ENCODE measurements around the gene CNOT6.

The CNOT6 gene

DNA sequence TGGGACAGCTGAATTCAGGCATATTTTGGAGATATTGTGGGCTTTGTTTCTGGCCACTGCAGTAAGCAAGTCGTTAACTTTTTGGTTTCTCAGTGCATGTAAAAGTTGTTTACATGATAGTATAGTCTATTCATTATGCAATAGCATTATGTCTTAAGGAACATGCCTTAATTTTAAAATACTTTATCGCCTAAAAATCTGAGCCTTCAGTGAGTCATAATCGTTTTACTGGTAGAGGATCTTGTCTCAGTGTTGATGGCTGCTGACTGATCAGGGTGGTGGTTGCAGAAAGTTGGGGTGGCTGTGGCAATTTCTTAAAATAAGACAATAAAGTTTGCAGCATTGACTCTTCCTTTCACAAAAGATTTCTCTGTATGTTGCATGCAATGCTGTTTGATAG is 92.0 kb downstream of the CNOT6 start:
- DNase-seq = no peak

DNA sequence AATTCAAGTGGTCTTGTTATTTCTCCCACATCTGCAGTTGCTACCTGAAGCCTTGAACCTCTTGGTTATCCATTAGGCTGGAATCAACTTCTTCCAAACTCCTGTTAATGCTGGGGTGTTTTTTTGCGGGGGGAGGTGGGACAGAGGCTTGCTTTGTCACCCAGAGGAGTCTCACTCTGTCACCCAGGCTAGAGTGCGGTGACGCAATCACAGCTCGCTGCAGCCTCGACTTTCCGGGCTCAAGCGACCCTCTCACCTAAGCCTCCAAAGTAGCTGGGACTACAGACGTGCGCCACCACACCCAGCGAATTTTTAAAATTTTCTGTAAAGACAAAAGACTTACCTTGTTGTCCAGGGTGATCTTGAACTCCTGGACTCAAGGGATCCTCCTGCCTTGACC is 92.7 kb downstream of the CNOT6 start:
- no peak for DNase-seq

DNA sequence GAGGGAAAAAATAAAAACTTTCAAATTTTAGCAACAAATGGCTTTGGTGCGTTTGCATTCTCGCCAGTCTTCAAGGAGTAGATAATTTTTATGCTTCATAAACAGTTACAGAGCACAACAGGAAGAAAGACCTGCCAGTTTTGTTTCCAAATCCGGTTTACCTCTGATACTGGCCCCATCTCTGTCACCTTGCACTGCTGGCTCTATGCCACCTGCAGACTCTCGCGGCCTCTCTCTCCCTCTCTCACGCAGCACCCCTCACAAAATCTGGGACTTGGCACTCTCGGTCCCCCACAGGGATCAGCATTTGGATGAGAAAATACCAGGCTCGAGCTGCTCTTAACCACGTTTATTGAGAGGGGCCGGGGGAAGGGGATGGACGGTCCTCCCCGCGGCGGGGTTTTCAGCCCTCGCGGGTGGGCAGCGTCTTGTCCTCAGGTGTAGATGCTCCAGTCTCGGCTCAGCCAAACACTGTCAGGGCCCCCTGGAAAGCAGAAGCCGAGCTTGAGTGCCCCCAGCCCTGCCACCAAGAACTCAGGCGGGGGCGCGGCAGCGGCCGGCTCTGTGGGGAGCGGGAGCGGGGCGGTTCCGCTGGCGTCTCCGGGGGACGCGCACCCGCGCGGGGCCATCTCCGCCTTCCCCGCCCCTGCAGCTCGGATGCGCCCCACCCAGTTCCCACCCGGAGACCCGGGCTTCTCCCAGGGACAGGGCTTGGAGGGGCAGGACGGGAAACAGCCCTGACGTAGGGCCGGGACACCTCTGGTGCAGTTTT is 95.8 kb downstream of the CNOT6 start:
- no peak for DNase-seq

DNA sequence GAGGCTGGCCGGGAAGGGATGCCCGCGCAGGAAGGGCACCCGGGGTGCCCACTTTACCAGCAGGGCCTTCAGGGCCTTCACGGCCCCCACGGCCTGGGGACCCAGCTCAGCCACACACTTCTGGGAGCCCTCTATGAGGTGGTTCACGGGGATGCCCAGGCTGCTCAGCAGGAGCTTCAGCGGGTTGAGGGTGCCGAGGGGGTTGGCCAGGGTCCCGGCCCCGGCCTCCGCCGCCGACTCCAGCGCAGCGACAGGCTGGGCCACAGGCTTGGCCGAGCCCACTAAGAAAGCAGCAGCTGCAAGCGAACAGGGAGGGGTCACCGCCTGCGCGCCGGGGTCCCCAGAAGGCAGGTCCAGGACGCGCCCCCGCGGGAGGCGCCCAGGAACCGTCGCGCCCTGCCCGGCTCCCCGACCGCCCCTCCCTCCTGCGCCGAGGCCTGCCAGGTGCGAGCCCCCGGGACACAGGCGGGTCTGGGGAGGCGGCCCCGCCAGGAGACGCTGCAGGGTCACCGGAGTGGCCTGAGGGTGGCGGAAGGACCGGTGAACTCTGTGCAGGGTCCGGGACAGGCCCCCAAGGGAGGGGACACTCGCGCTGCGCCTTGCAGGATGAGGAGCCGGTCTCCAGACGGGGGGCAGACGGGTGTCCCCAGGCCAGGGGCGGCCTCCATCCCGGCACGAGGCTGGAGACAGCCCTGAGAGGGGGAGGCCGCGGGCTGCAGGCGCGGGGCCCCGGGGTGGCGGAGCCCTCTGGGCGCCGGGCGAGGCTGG is 96.5 kb downstream of the CNOT6 start:
- DNase-seq = no peak

DNA sequence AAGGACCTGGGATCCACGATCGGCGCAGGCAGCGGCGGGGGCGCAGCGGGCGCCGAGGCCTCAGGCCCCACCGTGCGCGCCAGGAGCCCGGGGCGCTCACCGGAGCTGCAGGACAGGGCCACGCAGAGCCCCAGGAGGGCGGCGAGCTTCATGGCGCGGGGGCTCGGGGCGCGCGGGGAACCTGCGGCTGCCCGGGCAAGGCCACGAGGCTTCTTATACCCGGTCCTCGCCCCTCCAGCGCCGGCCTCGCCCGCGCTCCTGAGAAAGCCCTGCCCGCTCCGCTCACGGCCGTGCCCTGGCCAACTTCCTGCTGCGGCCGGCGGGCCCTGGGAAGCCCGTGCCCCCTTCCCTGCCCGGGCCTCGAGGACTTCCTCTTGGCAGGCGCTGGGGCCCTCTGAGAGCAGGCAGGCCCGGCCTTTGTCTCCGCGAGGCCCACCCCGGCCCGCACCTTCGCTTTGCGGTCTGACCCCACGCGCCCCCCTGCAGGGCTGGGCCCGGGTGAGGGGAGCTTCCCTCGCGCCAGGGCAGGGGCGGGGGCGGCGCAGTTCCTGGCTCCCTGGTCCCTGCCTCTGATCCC is 97.2 kb downstream of the CNOT6 start, which contains the start of gene SCGB3A1:
Gene SCGB3A1, minus strand, starts transcription at position 189 of the 577 bp plus-strand sequence. Its CDS starts 37 bp downstream, at position 152.
- no peak for DNase-seq

DNA sequence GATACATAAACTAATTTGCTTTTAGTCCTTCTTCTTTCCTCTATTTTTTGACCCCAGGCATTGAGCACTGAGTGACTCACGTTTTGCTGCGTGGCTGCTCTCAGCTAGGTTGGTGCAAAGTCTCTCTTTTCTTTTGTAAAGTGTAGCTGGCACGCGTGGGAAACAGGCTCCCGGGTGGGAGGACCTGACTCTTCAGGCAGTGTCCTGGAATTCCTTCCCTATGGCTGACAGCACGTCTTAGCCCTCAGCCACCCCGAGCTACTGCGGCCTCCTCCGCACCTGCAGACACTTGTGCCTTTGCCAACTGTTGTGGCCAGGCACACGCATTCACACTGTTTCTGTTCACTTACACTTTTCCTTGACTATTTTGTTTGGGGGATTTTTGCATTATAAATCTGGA is 98.0 kb downstream of the CNOT6 start:
- no peak for DNase-seq

DNA sequence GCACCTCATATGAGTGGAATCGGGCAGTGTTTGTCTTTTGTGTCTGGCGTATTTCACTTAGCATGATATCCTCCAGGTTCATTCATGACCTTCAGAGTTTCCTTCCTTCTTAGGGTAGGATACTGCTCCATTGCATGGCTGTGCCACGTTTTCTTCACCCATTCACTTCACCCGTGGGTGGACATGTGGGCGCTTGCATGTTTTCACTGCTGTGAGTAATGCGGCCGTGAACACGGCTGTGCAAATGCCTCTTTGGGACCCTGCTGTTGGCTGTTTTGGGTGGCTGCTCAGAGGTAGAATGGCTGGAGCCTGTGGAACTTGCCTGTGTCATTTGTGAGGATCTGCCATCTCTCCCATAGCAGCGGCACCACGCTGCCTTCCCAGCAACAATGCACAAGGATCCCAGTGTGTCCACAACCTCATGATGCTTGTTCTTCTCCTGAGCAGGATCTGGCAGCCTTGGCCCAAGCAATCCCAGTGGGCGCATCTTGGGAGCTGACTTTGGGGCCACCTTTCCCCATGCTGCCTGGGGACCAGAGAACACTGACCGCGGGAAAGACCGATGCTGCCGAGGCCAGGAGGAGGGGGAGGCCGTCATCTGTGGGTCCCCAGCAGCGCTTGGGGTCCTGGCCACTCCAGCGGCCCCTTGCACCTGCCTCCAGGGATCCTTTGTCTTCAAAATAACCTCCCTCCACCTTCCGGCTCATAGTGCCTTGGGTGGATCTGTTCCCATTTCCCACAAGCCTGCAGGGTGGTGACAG is 99.4 kb downstream of the CNOT6 start:
- DNase-seq = no peak

DNA sequence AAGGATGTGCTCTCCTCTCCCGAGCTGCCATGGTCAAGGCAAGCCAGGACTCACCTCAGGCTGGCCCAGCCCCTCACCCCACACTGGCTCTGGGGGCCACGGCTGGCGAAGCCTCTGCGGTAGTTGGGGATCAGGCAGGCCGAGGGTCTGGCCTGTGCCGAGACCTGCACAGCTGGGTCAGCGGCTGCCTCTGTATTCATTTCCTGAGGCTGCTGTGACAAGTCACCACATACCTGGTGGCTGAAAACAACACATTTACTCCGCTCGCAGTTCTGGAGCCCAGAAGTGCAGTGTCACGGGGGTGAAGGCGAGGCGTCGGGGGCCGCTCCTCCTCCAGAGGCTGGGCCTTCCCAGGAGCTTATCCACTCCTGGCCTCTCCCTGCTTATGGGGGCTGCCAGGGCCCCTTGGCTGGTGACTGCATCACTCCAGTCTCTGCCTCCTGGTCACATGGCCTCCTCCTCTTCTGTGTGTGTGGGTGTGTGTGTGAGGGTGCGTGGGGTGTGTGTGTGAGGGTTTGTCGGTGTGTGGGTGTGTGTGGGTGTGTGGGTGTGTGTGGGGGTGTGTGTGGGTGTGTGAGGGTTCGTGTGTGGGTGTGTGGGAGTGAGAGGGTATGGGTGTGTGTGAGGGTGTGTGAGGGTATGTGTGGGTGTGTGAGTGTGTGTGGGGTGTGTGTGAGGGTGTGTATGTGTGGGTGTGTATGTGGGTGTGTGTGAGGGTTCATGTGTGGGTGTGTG is 100.3 kb downstream of the CNOT6 start:
- DNase-seq = no peak

DNA sequence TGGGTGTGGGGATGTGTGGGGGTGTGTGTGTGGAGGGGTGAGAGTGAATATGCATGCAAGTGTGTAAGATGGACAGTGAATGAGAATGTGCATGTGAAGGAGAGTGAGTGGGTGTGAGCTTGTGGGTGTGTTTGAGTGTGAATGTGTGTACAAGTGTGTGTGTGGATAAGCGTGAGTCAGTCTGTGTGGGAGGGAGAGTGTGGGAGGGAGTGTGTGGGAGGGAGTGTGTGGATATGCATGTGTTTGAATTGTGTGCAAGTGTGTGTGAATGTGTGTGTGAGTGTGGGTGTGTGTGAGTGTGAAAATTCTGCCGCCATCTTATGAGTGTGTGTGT is 100.8 kb downstream of the CNOT6 start:
- DNase-seq = no peak

DNA sequence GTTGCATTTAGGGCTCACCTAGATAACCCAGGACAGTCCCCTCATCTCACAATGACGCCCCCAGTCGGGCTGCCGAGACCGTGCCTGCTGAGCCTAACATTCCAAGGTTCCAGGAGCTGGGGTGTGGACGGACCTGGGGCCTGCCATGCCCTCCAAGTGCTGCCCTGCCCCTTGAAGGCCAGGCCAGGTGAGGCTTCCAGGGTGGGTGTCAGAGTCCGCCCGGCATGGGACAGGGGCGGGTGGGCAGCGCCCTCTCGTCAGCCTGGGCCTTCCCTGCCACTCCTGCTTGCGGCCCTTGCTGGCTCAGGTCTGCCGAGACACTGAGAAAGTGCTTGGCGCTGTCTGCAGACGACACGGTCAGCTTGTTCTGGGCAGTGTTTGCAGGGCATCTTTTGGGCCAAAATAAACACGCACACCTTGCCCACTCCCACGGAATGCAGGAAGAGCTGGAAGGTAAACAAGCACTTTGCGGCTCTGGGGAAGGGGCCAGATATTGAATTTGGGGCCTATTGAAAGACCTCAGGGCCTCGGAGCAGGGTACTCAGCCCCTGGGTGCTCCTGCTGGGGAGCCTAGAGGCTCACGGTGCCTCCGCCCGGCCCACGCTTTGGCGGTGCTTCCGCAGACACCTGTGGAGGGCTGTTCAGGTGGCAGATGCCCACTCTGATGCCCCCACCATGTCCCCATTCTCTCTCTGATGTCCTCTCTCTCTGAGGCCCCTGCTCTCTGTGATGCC is 101.4 kb downstream of the CNOT6 start:
- no peak for DNase-seq

DNA sequence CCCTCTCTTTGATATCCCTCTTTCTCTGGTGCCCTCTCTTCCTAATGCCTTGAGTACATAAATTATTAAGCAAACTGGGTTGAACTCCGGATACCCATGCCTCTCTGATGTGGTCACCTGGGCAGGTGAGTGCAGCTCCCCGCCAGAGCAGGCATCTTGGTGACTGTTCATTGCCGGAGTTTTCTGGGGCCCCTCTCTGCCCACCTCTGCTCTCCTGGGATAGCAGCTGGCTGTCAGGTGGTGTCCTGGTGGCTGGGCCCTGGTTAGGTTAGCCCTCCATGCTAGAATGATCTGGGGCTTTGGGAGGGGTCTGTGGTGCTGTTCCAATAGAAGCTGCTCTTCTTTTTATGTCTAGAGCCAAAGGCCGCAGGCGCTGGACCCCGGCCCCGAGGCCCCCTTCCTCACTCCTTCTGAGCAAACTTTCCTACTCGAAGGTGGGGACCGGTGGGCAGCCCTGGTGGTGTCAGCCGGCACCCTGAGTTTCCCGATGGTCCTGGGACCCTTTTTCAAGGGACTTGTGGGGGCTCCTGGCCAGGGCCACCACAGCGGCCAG is 102.0 kb downstream of the CNOT6 start:
- no peak for DNase-seq

DNA sequence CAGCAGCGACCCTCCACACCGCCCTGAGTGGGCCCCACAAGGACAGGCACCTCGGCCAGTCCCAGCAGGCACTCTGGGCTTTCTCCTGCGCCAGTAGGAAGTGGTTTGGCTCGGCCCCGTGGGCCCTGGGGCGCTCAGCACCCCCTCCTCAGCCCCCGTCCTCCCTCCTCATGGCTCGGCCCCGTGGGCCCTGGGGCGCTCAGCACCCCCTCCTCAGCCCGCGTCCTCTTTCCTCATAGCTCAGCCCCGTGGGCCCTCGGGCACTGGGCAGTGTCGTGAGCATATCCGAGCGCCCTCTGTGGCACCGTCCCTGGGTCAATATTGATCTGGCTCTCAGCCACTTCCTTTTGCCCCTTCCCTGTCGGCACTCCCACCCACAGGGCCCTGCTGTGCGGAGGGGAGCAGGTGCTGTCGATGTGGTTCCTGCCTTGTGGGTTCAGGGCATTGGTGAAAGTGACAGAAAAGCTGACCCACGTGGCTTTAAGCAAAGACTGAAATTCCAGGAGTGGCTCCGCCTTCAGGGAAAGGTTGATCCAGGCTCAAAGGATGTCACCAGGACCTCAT is 102.6 kb downstream of the CNOT6 start:
- no peak for DNase-seq

DNA sequence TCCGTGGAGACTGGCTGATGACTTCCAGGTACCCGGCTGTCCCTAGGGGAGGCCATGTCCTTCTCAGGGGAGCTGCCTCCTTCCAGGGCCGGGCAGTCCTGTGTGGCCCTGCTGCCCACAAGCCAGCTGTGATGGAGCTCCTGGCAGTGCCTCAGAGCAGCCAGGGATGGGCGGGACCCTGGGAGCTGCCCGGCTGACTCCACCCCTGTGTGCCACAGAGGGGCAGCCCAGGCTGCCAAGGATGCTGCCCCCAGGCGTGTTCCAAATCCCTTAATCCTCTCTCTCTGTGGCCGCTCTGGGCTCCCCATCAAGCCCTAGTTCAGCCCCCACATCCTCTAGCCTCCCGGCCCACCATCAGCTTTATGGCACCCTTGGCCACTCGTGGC is 104.1 kb downstream of the CNOT6 start:
- DNase-seq = no peak

DNA sequence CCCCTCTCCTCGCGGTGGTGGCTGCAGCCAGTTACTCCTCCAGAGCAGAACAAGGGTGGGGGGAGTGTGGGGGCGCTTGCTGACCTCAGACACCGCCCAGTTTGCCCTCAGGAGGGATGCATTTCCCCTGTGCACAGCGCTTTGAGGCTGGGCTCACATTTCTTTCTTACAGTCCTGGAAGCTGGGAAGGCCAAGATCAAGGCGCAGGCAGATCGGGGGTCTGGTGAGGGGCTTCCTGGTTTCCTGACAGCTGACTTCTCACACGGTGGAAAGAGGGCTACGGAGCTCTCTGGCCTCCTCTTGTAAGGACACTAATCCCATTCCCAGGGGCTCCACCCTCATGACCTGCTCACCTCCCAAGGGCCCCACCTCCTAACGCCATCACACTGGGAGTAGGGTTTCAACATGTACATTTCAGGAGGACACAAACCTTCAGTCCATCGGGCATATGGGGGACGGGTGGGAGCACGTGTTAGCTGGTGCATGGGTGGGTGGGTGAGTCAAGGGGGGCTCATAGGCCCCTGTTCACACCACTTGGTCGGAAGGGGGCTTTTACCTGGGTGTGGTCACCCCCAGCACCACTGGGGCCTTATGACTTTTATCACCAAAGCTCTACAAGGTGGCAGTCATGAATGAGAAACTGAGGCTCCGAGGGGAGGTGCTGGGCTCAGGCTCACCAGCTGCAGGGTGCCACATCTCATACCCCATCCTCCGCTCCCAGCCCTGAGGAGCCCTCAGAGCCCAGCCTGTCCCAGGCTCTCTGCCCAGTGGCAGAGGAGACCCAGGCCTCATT is 104.8 kb downstream of the CNOT6 start:
- no peak for DNase-seq

DNA sequence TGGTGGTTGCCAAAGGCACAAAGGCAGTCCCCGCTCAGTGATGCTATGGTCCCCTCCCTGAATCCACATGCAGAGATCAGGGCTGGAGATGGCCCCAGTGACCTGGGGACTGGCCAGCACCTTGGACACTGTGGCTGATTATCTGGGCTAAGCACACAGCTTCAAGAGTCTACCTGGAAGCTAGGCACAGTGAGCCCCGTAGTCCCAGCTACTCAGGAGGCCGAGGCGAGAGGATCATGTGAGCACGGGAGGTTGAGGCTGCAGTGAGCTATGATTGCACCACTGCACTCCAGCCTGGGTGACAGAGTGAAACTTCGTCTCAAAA is 105.4 kb downstream of the CNOT6 start:
- no peak for DNase-seq

DNA sequence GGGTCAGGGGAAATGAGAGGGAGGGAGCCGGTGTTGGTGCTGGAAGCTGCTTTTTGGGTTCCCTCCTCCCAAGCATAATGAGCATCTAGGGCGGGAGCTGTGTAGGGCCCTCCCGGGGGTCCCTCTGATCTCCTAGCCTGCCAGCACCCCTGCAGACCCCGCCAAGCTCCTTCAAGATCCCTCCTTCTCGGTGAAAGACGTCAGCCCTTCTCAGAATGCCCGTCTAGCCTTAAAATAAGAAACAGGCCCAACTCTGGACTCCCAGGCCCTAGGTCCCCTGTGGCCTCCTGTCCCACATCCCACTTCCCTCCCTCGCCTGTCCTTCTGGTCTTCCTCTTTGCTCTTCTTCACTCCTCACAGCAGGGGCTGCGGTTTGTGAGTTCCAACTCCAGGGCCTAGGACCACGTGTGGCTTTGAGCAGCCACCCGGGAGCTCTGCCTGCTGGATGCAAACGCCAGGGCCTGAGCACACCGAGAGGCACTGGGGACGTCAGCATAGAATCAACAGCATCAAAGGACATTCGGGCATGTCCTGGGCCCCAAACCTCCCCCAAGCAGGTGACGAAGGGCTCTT is 105.9 kb downstream of the CNOT6 start:
- DNase-seq = no peak

DNA sequence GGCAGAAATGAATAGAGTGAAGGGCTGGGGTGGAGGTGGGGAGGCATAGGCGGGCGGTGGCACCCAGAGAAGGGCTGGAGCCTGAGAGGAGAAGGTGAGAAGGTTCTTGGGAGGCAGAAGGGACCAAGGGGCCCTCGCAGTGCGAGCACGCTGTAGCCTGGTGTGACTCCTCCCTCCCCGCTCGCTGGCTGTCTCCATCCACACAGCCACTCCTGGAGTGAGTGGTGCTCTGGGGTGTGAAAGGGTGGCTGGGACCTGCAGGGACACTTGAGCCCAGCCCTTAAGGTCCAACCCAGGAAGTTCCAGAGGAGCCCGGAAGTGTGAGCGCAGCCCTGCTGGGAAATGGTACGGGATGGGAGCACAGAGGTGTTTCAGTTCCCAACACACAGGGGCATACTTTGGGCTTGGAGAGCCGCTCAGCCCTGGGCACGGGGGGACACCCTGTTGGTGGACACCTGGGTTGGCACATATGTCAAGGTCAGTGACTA is 106.4 kb downstream of the CNOT6 start:
- no peak for DNase-seq

DNA sequence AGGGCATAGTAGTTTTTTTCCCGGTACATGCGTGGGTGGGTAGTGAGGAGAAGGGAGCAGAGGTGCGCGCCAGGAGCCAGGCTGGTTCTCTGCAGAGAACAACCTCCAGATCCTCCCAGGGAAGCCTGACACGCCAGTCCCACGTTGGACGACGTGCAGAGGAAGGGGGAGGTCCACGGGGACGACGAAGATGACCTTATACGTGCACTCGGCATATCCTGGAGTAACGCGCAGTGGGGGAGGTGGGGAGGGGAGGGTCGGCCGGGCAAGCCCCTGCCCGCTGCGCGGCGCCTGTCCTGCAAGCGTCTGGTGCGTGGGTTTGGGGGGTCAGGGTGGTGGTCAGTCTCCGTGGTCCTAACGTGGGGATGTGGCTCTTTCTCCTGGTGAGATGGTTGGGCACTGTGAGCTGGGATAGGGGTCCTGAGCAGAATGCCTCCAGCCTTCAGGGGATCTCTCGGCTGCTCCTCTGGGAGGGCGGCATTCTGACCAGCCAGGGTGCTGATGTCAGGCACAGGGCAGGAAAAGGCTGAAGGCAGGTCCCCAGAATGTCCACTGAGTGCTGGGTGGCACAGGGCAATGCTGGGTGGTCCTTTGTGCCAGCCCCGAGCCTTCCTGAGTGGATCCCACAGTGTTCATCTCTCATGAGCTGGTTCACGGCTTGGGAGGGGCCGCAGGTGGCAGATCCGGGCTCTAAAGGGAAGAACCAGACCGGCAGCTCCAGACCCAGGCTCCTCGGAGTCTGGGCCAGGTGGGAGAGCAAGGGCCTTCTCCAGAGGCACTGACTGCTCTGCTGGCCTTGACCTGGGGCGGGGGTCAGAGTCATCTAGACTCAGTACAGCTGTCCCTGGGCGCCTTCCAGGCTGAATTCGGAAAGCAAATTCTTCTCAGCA is 107.7 kb downstream of the CNOT6 start:
- DNase-seq = no peak

DNA sequence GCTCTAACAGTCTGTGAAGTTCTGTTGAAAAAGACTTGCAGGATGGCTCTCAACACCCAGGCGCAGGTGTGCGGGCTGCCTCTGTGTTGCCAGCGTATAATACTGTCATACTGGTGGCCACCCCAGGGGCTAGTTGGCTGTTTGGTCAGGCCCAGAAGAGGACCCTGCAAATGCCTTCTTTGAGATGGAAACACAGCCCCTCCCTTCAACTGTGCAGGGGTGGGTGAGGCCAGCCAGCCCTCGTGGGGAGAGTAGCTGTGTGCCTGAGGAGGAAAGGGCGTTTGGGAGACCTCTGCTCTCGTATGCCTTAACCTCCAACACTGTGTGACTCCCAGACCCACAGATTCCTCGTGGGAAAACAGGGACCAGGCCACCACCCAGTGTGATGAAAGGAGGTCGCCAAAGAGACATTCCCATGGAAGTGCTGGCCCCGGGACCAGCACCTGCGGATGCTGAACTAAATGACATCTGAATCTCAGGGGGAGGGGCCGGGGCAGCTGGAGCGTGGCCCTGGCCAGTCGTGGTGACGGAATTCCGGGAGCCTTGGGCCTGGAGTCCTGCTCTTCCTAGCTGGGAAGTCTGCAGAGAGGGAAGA is 108.4 kb downstream of the CNOT6 start:
- DNase-seq = no peak
